HL-60/S4 treated with retinoic acid at 250 ng/mL for 4 days and 3 days (cell line): ENCODE results near the gene VSNL1.
"Not testable (repeated sequence)": the region's sequence is repeated elsewhere in the genome, so short reads cannot be mapped to it uniquely, and the experiment has no call there.

Source experiments
- in situ Hi-C: fragments of 300-500 bp; cut with MboI; formaldehyde crosslinking; loops from 2 replicates; pipeline ENCODE4 v1.7.0; 2022; ENCODE audit warnings: low sequenced_read_pairs

Gene VSNL1

DNA sequence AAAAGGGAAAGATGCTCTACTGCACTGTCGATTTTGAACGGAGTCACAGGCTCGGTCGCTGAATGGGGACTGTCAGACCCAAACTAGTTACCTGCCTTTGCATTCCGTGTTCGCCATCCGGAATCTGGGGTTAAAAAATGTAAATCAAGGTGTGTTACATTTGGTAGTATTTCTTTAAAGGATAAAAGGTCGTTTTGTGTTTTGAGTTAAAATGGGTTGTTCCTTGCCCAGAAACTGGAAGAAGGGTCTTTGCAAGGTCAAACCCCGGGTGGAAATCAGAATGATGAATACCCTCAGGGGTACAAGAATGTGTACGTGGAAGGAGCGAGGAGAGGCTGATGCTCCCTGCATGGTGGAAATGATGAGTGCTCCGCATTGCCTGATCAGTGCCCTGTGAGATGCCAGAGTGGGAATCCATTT is 1.0 kb downstream of the VSNL1 start:
- in situ Hi-C loops: no loop called here

DNA sequence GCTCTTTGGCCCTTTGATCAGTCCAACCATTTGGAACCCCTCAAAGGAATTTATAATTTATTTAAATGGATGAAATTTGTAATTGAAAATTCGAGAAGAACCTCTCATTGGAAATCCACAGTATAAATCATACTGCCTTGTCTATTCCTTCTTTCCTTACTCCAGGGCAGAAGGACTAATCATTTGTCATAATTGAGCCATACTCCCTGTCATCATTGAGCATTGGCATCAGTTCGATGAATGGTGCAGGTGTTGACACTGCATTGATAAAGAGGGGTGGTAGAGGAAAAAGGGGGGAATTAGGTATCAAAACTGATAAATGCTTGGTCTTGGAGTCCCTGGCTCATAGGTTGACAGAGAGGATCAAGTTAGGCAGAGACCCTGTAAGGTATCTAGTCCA is 2.0 kb downstream of the VSNL1 start:
- in situ Hi-C loops: no loop called here

DNA sequence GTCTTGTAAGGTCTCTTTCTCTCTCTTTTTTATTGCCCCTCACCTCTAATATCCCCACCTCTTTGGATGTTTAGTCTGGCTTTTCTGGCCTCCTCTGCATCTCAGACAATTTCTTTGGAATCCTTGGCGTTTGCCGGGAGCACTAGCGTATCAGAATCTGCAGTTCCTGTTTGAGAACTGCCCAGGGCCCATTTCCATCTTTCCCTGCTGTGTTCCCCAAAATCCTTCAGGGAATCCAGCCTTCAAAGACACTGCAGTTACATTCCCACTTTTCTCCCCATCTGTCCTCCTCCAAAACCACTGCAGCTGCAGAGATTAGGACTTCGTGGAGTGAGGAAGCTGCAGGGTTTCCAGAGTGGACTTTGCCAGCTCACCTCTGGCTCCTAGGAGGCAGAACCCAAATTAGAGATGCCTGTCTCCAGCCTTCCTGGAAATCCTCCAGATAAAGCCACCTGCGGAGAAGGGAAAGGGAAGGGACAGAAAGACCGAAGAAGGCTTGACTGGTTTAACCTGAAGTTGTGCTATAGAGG is 2.7 kb downstream of the VSNL1 start:
- in situ Hi-C loops: no loop called here

DNA sequence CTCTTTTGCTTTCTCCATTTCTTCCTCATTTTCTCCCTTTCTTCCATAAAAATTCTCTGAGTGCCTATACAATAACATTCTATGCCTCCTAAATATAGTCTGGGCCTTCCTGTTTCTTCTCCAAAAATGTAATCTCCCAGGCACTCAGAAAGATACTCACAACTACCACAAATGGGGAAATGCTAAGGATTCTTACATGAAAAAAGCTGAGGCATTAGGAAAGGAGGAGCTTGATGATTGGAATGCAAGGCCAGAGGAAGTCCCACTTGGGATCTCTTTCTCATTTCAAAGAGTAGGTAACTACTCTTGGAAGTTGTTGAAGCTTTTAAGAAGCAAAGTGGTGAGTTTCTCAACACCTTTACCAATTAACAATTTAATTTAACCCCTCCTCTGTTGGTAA is 3.4 kb downstream of the VSNL1 start:
- in situ Hi-C loops: no loop called here

DNA sequence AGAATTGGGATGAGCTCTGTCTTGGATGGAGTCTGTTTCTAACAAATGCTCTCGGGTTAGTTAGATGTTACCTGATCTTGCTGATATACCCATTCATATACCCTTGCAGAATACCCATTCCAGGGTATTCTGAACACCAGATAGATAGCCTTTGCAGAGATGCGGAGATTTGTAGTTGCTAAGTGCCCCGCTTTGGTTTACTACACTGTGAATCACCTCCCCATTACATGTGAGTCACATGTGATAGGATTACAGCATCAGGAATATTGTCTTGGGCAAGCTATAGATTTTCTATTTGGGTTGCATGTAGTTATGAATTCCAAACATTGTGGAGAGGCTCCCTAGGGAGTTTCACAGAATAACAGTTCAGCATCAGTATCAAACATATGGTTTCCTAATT is 3.8 kb downstream of the VSNL1 start:
- in situ Hi-C loops: no loop called here

DNA sequence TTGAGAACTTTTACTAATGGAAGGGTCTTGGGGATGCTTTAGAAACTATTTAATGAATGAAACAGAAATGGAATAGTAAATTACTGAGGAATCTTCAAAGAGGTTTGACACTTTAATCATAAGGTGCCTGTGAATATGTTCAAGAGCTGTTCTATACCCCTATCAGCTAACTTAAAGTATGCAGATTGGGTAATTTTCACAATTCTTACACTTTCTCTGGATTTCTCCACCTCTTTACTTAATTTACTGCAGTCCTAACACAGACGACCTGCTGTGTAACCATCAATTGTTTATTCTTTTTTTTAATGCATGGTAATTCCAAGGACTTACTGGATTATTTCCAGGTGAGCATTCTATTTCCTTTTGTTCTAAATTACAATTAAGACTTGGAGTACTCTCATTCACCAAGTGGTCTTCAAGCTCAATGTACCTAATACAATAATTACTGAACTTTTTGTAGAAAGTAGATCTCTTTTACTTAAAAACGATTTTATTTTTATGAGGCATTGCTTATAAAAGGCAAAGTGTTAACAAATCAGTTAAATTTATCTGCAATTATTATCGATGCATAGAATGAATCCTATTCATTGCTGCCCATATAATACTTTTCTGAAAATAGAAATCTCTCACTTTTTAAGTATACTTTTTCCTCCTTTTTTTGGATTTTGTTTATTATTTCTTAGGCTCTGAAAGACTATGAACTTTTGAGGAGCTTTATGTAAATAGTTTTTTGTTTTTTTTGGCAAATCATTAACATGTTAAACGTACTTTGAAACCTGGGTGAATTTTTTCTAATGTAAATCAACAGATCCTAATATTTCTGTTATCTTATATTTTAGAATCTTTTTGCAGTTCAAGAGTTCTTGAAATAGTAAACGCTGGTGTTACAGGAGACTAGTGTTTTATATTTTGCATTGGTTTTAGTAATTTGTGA is 5.5 kb downstream of the VSNL1 start:
- in situ Hi-C loops: no loop called here

DNA sequence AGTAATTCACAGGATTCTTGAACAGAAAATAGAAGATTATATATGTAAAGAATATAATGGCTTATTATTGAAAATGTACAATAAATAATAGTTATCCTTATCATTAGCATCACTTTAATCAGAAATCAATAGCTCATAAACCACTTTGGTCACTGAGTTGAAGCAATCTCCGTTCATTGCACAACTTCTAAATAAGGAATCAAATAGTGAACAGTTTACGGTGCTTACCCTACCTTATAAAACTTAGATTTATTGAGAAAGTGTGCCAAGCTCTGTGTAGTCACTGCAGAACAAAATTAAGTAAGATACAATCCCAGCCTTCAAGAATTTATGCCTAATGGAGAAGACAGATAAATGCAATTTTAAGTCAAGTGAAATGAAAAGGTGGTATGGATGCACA is 6.7 kb downstream of the VSNL1 start:
- in situ Hi-C loops: no loop called here

DNA sequence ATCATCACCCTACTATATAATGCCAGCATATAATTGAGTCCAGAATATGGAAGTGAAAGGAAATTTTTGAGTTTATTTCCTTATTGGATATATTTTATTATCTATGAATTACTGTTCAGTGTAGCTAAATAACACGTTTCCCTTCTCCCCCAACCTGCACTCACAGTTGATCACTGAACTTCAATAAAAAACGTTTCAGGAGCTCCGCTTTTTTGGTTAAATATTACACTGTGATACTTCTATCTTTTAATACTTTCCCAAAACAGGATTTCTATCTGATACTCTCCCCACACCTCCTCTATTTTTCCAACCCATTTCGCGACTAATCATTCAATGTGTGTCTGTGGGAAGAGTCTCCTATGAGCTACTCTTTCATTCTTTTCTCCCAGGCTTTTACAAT is 7.2 kb downstream of the VSNL1 start:
- in situ Hi-C loops: no loop called here

DNA sequence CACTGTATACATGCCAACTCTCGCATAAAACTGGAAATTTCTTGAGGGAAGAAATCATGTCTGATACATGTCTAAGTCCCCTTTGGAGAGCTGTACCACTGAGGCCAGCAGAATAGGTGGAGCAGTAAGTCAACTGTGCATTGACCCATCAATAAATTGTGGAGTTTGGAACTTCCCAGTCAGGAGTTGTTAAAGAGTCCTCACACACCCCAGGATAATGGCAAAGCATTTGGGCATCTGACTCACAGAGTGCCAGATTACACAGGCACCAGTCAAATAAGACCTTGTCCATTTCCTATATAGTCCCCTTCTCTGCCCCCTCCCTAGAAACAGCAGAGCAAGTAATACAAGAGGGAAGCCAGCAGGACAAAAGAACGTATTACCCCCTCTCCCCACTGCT is 10.4 kb downstream of the VSNL1 start:
- in situ Hi-C loops: no loop called here

DNA sequence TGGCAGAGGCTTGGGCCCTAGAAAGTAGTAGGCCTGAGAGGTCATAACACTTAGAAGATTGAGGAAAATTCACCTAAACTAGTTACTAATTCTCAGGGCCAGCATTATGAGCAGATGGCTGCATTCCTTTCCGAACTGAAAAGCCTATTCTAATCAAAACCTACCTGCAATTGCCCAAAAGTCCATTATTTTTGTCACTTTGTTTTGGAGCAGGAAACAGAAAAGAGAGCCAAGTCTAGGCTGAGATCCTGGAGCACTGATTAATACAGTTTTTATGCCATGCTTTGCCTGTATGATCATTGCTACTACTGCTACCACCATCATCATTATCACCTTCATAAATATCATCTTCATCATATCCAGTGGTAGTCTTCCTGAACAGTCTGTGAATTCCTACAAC is 14.7 kb downstream of the VSNL1 start:
- in situ Hi-C loops: no loop called here

DNA sequence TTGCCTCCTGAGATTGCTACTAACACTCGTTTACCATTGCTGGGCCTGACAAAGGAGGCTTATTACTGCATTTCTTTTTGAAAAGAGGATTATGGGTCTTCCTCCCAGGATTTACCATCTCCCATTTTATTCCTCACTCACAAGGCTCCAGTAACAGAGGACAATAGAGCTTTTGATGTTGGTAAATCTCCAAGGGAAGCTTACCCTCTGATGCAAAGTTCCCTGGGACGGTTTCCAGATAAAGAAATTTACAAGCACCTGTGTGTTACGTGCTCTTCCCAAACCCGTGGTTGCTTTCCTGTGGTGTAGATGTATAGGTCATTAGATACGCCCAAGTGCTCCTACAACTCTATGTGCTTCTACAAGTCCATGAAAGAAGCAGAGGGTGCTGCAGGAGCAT is 17.1 kb downstream of the VSNL1 start:
- in situ Hi-C loops: no loop called here

DNA sequence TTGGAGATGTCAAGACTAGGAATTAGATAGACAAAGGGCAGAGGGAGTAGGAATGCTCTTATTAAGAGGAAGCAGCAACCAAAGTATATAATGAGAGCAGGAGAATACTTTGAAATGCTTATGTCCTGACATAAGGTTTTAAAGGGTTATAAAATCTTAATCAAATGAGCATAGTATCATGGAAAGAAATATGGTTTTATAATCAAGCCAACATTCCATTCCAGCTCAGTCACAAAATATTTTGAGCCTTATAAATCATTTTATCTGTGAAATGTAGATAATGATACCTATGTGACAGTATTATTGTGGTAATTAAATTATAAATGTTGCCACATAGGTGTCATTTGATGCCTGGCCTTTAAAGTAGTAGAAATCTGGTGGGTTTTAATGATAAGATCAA is 17.6 kb downstream of the VSNL1 start:
- in situ Hi-C loops: no loop called here

DNA sequence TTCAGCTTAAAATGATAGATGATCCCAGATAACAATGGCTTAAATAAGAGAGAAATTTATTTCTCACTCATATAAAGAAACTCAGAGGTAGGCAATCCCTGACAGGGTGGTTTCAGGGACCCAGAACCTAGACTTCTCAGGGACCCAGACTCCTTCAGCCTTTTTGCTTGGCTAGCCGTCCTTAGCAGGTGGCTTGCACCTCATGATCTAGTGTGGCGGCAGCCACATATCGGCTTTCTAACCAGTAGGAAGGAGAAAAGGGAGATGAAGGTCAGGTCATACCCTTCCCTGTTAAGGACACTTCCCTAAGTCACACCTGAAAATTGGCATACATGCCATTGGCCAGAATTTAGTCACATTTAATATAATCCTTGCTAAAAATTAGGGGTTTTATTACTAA is 18.4 kb downstream of the VSNL1 start:
- in situ Hi-C loops: no loop called here

DNA sequence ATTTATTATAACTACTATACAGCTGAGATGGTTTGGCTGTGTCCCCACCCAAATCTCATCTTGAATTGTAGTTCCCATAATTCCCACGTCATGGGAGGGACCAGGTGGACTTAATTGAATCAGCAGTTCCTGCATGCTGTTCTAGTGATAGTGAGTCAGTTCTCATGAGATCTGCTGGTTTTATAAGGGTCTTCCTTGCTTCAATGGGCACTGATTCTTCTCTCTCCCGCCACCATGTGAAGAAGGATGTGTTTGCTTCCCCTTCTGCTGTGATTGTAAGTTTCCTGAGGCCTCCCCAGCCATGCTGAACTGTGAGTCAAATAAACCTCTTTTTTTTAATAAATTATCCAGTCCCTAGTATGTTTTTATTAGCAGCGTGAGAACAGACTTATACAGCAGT is 25.2 kb downstream of the VSNL1 start:
- in situ Hi-C loops: not testable (repeated sequence)

DNA sequence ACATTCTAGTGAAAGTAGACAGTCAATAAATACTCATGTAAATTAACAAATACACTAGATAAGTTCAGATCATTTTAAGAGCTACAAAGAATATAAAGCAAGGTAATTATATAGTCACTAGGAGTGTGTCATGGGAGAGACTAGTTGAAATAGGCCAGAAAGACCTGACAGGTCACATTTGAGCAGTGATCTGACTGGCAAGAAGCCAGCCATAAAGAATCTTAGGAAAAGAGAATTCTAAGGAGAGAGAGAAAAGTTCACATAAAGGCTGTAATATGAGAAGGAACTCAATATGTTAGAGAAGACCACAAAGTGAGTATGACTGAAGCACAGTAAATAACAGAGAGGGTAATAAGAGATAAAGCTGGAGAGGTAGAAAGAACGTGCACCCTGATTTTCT is 31.2 kb downstream of the VSNL1 start:
- in situ Hi-C loops: no loop called here

DNA sequence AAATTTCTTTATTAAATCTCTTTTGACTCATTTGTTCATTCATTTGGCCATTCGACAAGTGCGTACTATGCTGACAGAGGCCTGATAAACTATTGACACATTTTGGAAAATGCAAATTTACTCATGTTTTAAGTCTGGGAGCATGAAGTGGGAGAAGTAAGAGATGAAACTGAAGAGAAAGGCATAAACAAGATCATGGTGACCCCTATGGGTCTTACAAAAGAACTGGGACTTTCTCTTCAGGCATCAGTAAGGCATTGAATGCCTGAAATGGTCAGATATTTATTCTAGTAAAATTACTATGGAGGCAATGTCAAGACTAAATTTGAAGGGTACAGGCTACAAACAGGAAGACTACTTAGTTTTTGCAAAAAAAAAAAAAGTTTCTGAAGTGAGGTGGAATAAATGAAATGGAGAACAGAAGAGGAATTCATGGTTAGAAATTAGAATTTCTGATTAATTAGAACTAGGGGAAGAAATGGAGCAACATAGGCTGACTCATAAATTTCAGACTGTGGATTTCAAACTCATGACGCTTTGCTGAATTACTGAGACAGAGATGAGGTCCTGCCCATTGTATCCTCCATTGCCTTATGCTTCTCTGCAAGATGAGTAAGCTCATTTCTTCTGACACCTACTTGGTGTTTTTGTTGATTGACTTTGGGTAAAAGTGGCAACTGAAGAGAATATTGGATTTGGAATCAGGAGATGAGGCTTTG is 32.7 kb downstream of the VSNL1 start:
- in situ Hi-C loops: no loop called here

DNA sequence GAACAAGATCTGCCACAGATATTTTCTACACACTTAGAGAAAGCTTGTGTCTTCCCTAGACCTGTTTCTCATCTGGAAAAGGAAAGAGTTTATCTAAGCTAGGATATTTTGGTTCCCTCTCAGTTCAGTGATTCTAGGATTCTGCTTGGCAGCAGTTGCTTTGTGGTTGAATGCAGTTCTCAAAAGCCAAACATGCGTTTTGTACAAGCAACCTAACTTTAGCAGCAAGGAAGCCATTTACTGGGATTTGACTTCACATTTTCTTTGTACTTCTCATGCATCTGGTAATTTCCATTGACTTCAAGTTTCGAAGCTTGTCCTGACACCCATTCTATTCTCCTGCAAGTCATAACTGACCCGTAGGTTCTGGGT is 33.3 kb downstream of the VSNL1 start:
- in situ Hi-C loops: no loop called here

DNA sequence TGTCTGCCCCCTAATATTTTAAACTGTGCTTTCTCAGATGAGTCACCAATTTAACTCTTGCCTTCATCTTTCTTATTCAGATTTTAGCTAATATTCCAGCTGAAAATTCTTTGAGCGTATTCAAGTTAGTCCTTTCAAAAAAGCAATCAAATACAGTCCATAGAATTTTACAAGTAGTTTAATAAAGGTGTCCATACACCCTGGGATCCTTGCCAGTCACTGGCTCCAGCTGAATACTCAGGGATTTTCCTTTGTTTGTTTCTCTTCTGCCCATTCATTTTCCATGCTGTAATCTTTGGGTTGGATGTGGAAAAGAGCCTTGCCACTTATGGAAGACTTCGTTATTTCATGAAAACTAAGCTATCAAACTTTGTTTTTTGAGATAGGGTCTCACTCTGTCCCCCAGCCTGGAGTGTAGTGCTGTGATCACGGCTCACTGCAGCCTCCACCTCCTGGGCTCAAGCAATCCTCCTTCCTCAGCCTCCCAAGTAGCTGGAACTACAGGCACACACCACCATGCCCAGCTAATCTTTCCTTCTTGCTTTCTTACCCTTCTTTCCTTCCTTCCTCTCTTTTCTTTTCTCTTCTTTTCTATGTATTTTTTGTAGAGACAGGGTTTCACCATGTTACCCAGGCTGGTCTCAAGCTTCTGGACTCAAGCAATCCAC is 34.0 kb downstream of the VSNL1 start:
- in situ Hi-C loops: no loop called here

DNA sequence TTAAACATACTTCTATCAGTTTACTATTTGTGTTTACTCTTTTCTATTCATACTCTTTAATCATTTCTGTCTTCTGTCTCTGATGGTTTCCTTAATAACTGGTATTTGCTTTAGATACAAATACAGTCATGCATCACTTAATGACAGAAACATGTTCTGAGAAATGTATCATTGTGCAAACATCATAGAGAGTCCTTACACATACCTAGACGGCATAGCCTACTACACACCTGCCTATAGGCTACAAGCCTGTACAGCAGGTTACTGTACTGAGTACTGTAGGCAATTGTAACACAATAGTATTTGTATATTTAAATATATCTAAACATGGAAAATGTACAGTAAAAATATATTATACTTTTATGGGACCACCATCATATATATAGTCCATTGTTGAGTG is 36.3 kb downstream of the VSNL1 start:
- in situ Hi-C loops: no loop called here

DNA sequence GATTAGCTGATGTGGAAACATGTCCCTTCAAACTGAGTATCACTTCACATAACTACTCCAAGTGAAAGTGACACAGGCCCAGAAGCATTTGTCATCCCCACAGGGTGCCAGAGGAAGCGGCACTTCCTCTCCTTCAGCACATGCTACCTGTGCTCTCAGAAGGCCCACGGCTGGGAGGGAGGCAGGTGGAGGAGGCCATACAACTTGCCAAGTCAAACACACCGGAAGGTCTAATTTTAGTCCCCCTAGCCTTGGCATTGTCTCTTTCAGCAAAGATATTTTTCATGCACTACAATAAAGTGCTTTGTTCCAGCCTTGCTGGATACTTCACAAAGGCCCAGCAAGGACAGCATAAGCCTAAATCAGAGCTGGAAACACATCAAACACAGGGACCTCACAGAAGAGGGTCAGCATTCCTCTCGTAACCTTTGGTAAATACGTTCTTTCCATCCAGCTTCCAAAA is 38.0 kb downstream of the VSNL1 start:
- in situ Hi-C loops: no loop called here

DNA sequence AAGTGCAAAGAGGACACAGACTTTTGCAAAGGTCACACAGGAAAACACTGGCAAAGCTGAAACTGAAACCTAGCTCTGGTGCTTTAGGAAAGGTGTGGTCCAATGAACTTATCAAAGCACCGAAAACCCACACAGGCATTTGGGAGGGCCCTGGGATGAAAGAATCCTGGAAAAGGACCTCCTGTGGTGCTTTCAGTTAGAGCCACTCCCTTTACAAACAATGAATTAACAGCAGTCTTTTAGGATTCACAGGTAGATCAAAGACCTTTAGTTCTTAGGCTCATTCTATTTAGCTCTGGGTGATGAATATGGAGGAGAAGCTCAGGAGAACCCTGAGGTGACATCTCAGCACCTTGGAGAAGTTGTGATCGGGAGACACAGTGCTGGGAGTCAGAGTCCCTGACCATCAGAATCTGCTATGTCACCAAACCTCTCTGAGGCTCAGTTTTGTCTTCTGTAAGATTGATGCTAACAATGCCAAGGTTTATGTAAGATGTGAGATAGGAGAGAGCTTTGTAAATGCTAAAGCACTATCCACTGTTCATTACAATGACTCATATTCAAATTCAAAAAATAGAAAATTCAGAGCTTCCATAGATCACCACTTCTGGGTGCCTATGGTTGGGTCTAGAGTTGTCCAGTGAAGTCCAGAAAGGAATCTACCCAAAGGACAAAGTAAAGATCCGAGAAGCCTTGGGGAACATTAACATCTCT is 39.3 kb downstream of the VSNL1 start:
- in situ Hi-C loops: no loop called here
